PC-9 (cell line): Measurements from ENCODE around the gene LONP2.

Experiments
- EZH2 ChIP-seq: fragments of 200-600 bp; sonication (generic); IDR thresholded peaks from 2 replicates; pipeline ENCODE4 v1.8.0; 2017; ENCODE audit warnings: antibody characterized with exemption, low read depth
- TF ChIP-seq, protein P1 (sequence below): fragments of 200-600 bp; sonication (generic); conservative IDR thresholded peaks from 2 replicates; pipeline ENCODE4 v1.6.1; 2017; ENCODE audit warnings: mixed run types, antibody characterized with exemption, mild to moderate bottlenecking, moderate library complexity

DNA sequence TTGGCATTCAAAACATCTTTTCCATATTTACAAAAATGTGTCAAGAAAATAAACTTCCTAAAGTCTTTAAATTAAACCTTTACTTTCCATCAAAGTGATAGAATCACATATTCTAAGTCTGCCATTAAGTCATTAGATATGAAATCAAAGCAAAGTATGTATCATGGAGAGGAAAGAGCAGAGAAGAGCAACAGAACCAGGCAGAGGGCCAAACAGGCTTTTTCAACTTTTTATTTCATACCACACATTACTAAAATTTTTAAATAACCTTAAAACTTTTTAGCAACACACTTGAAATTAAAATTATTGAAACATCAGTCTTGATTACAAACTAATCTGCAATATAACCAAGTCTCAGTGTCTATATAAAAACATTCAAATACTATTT is 127.3 kb downstream of the LONP2 start:
- TF ChIP-seq, protein P1, sequence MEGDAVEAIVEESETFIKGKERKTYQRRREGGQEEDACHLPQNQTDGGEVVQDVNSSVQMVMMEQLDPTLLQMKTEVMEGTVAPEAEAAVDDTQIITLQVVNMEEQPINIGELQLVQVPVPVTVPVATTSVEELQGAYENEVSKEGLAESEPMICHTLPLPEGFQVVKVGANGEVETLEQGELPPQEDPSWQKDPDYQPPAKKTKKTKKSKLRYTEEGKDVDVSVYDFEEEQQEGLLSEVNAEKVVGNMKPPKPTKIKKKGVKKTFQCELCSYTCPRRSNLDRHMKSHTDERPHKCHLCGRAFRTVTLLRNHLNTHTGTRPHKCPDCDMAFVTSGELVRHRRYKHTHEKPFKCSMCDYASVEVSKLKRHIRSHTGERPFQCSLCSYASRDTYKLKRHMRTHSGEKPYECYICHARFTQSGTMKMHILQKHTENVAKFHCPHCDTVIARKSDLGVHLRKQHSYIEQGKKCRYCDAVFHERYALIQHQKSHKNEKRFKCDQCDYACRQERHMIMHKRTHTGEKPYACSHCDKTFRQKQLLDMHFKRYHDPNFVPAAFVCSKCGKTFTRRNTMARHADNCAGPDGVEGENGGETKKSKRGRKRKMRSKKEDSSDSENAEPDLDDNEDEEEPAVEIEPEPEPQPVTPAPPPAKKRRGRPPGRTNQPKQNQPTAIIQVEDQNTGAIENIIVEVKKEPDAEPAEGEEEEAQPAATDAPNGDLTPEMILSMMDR = no peak
- no peak for TF ChIP-seq EZH2
